ENCODE results near the gene ASPDH.

ASPDH gene

DNA sequence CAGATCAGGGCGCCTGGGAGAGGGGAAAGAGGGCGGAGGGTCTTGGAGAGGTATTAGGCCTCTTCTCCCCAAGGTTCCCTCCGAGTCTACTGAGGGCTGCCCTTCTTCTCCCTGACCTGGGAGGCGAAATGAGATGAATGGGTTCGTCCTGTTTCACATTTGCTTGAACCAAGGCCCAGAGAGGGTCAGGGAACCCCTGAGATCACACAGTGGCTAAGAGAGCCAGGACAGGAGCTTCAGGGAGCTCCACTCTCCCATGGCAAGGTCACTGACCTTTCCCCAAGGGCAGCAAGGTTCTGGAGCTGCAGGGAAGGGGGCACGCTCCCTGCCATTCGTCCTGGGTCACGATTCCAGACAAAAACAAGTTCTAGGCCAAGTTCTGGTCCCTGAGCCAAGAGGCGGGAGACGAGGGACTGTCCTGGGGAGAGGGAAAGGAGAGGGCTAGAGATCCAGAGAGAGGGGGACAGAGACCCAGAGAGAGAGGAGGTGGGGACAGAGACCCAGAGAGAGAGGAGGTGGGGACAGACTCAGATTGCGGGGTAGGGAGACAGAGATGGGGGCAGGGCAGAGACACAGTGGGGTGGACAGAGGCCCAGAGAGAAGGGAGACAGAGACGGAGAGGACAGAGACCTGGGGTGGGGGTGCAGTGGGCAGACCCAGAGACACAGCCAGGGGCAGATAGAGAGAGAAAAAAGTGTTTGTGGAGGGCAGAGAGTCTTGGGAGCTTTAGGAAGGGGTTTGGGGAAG lies 541 bp downstream of the ASPDH start:
- no peak for DNase-seq

DNA sequence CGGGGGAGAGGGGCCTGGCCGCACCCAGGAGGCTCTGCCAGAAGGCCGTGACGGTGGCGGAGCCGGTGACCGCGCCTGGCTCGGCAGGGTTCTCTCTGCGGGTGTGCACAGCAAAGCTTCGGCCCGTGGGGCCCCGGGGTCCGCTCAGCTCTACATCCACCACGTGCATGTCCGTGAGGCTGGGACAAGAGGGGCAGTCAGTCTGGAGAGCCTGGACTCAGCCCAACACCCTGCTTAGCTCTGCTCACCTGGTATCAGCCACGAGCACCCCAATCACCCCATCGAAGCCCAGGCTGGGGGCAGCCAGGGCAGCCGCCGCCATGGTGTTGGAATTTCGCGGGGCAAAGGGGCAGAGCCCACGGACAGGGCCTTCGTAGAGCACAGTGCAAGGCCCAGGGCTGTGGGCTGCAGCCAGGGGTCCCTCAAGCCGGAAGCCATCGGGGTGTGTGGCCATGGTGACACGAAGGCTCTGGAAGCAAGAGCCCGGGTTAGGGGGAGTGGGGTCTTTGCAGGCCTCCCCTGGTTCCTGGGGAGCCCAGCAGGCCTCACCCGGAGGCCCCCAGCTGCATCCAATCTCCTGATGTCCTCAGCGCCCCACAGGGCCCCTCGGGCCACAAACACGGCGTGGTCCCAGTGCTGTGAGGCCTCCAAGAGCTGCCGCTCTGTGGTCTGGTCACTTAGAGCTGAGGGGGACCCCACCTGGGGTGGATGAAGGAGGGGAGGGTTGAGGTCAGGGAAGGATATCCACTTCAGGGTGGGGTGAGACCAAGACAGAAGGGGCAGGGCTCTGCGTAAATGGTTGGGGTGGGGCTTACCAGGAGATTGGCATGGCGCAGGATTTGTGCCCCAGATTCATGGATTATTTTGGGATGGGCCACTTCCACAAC lies 1.4 kb downstream of the ASPDH start:
- DNase-seq = no peak

- DNase-seq = peak; percentile 97
Observed at GRCh38 chr19:50511069-50511822, 2.5 kb downstream of the ASPDH start, which contains the start of gene JOSD2. Gene JOSD2 (minus strand): TSS chr19:50511191. CDS start chr19:50510431, 760 bp downstream.

DNA sequence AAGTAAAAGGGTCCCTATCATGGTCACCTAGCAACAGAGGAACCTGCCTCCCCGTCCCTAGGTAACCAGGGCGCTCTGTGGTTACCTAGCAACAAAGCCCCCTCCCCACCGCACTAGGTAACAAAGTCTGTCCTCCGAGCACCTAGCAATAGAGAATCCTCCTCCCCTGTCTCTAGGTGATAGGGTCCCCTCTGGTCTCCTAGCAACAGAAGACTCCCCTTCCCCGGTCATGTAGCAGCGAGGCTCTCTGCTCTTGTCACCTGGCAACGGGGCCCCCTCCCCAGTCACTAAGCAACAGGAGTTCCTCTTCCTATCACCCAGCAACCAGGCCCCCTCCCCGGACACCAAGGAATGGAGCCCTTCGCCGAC lies 3.0 kb downstream of the ASPDH start:
- peak; percentile 74 for DNase-seq

DNA sequence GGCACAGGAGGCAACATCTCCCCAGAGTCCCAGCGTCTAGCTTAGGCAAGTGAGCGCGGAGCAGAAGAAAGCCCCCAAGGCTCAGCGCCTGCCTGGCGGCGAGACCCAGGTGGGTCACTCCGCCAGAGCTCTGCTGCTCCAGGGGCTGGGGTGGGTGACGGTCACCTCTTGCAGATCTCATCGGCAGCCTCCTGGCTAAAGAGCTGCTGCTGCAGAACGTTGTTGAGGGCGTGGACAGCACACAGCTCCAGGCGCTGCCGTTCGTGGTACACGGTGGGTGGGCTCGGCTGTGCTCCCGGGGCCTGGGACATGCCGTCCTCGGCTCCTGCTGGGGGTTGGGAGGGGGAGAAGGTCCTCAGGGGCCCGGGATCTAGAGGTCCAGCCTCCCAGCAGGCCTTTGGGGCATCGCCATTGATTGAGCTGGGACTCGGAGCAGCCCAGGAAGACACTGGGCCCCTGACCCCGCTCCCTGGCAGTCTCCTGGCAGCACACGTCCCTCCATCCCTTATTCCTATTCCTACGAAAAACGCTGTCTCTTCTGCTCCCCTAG lies 3.5 kb downstream of the ASPDH start:
- DNase-seq = no peak

- DNase-seq = no peak
Observed at GRCh38 chr19:50509366-50509765, 4.3 kb downstream of the ASPDH start.

DNA sequence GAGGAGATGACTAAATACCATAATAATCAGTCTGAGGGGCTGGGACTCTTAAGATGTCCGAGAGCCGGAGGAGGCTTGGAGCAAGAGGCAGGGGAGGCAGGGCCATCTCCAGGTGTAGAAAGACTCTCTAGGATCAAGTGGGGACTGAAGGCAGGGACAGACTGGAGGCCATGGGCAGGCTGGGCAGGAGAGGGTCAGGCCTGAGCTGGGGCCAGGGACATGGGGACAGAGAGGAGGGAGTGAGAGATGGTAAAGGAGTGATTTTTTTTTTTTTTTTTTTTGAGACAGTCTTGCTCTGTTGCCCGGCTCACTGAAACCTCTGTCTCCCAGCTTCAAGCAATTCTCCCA lies 4.9 kb downstream of the ASPDH start:
- no peak for DNase-seq

- no peak for DNase-seq
Observed at GRCh38 chr19:50507376-50507775, 6.3 kb downstream of the ASPDH start.

DNA sequence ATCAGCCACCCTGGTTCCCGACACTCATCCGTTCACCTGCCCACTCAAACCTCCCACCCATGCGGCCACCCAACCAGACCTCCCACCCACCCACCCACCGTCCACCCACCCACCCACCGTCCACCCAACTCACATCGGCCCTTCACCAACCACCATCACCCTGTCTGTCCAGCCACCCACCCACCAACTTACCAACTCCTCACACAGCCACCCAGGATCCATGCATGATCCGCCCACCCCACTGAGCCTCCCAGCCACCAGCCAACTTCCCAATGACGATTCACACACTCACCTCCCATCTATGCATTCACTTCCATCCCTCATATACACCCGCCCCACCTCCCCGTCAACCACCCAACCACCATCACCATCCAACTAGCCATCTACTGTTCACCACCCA lies 7.0 kb downstream of the ASPDH start:
- DNase-seq = no peak

DNA sequence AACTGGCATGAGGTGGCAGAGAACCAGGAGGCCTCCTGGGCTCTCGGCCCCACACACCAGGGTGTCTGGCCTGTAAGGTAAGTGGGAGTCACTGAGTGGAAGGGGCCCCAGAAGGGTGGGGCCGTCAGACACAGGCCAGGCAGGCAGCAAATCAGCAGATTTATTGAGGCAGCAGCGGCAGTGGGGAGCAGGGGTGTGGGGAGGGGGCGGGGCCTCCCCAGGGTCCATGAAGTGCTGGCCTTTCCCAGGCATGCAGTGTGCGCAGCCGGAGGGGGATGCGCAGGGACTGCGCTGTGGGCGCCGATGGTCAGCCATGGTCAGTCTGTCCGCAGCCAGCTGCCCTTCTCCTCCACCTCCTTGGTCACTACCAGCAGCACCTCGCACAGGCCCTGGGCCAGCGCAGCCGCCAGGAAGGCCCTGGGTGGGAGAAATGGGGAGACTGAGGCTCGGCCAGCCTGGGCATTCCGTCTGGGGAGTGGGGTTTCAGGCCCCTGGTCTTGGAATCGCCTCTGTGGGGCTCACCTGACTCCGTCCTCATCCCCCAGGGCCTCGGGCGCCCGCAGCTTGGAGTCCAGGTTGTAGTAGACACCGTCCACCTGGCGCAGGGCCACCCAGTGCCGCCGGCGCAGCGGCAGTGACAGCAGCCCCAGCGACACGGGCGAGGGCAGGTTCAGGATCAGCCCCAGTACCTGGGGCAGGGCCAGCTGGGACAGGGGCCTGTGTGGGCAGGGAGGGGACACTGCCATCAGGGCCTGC lies 7.7 kb downstream of the ASPDH start:
- no peak for DNase-seq

- no peak for DNase-seq
Observed at GRCh38 chr19:50501568-50502475, 11.9 kb downstream of the ASPDH start.

DNA sequence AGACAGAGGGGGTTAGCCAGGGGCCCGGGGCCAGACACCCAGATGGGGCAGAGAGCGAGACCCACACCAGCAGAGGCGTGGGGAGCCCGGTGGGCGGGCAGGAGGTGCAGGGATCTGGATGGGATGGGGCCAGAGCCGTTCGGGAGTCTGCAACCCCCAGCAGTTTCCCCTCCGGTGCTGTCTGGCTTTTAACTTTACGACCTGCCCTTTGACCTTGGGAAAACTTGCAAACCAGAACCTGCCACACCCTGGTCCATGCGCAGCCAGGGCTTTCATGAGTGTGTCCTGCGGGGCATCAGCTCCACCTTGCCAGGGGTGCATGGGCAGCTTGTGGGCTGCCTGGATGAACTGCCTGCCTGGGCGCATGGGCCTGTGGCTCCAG lies 12.5 kb downstream of the ASPDH start:
- DNase-seq = no peak

DNA sequence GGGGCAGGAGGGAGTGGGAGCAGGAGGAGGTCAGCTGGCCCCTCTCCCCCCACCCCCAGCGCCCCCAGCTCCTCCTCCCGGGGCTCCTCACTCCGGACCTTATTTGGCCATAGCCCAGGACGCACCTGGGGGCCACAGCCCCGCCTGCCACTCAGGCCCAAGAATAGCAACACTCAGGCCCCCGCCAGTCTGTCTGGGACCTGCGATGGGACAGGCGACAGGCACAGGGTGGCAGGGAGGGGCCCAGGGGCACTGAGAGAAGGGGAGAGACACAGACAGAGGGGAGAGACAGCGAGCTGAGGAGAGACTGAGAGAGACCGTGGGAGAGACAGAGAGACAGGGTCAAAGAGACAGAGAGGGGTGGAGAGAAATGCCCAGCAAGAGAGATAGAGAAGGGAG lies 13.0 kb downstream of the ASPDH start:
- DNase-seq = no peak

DNA sequence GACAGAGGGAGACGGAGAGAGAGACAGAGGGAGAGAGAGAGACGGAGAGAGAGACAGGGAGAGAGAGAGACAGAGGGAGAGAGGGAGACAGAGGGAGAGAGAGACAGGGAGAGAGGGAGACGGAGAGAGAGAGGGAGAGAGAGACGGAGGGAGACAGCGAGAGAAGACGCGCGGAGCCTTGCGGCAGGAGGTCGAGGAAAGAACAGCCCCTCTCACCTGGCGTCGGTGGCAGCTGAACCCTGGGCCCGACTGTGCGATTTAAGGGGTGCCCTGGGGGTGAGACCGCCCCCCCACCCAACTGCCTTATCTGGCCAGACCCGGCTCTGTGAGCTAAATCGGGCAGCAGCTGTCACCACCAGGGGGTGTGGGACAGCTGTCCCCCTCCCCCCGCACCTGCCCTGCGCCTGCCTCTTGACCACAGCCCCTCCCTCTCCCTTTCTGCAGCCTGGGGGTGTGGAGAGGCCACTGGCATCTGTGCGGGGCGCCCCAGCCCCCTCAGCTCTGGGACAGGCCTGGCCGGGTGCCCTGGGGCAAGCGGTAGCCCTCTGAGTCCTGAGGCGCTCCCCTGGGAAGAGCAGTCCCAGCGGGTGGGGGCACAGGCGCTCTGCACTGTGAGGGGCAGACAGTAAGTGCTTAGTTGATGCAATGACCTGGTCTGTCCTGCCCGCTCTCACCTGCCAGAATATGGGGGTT lies 13.5 kb downstream of the ASPDH start:
- no peak for DNase-seq

- no peak for DNase-seq
Observed at GRCh38 chr19:50498219-50499056, 15.3 kb downstream of the ASPDH start.

DNA sequence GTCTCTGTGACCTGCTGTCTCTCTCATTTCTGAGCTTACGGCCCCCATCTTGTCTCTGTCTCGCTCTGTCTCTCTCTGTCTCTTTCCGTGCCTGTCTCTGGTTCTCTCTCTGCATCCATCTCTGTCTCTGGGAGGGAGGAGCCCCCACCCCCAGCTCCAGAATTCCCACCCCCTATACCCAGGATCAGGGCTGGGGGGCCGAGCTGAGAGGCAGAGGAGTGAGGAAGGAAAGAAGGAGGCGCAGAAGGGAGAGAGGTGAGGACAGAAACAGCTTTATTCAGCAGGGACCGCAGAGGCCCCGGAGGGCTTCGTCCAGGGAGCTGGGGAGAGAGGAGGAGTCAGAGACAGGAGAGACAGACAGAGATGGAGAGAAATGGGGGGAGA lies 16.7 kb downstream of the ASPDH start:
- DNase-seq = no peak

DNA sequence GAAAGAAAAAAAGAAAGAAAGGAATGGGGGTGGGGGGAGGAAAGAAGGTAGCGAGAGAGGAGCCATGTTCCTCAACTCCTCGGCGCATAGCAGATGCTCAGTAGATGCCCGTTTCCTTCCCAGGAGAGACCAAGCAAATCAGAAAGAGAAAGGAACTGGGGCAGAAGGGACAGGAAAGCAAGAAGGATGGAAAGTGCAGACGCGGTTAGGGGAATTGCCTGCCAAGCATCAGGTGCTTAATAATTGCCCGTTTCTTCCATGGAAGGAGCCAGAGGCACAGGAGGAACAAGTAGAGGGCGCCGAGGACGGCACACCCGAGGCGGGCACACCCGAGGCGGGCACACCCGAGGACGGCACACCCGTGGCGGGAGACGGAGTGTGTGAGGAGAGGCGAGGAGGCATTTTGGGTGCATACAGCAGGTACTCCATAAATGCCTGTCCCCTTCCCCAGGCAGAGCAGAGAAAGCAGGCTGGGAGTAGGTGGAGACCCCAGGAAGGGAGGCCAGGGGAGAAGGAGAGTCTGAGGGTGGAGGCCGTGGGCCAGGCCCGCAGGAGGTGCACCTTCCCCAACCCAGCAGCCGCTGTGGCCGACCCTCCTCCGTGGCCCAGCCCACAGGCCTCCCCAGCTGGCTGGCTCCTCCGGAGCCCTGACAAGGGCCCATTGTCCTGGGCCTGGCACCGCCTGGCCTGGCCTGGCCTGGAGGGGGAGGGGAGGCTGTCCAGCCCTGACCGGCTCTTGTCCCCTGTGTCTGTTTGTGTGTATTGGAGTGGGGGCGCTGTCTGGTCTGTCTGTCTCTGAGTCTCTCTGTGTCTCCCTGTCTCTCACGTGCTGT lies 17.3 kb downstream of the ASPDH start:
- no peak for DNase-seq

GRCh38 chr19:50495020-50495531 lies 18.6 kb downstream of the ASPDH start:
- no peak for DNase-seq

Measured in NCI-H446 treated with DMSO at 0.1 percent for 48 hours (cell line).